GM12874 (cell line): ENCODE measurements around the gene UBE2H.

Source experiments
- TF ChIP-seq, protein P1 (sequence below): IDR thresholded peaks from 2 replicates; pipeline ENCODE4 v1.5.1; 2011; ENCODE audit warnings: low read depth, mild to moderate bottlenecking, control low read depth, low read length, moderate library complexity; ENCODE audit not compliant: insufficient read depth

Gene UBE2H

DNA sequence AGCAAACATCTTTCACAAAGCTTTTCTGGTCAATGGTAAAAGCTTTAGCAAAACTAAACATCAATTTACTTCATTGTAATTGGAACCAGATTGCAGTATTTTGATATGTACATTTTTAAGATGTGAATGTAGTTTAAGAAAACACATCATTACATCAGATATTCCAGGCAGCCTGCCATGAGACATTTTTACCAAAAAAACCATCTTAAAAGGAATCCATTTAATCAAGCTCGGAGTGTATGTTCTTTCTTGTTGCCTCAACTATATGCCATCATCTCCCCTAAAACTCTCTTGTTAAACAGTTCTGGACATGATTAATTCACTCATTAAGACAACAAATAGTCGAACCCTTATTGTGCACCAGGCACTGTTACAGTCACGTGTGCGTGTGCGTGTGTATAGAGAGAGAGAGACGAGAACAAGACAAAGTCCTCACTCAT is 97.5 kb downstream of the UBE2H start:
- TF ChIP-seq, protein P1, sequence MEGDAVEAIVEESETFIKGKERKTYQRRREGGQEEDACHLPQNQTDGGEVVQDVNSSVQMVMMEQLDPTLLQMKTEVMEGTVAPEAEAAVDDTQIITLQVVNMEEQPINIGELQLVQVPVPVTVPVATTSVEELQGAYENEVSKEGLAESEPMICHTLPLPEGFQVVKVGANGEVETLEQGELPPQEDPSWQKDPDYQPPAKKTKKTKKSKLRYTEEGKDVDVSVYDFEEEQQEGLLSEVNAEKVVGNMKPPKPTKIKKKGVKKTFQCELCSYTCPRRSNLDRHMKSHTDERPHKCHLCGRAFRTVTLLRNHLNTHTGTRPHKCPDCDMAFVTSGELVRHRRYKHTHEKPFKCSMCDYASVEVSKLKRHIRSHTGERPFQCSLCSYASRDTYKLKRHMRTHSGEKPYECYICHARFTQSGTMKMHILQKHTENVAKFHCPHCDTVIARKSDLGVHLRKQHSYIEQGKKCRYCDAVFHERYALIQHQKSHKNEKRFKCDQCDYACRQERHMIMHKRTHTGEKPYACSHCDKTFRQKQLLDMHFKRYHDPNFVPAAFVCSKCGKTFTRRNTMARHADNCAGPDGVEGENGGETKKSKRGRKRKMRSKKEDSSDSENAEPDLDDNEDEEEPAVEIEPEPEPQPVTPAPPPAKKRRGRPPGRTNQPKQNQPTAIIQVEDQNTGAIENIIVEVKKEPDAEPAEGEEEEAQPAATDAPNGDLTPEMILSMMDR = no peak

DNA sequence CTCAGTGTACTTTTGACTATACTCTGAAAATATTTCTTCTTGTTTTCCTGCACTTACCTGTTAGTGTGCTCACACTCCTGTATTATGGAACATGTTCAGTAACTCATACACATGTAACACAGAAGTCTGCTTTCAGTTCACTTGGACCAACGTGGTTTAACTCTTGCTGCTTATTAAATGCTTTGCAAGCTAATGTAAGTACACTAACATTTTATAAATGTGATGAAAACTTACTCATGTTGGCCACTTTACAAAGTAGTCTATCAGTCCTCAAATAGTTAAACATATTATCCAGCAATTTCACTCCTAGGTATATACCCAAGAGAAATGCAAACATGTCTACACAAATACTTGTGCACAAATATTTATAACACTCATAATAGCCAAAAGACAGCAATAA is 98.4 kb downstream of the UBE2H start:
- TF ChIP-seq, protein P1 = no peak

DNA sequence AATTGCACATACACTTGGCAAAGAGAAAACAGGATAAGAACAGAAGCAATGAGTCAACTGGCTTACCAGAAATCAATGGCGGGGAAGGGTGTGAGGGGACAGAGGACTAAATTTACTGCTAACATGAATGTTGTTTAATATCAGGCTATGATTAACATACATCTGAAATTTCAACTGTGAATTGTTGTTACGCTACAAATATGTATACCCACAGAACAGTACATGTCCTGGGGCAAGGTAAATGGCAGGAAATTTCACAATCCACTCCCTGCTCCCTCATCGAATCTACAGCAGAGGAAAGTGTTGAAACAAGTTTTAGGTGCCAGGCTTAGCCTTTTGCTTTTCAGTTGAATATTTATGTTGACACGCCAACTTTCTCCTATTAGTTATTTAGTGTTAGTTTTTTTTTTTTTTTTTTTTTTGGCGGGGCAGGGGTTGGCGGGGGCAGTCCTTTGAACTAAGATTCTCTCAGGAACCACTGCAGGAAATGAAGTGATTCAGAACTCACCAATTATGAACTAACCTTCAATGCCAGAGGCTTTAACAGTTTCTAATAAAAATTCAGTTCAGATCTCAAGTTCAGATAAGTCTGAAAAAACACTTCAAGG is 99.0 kb downstream of the UBE2H start:
- TF ChIP-seq, protein P1 = no peak

DNA sequence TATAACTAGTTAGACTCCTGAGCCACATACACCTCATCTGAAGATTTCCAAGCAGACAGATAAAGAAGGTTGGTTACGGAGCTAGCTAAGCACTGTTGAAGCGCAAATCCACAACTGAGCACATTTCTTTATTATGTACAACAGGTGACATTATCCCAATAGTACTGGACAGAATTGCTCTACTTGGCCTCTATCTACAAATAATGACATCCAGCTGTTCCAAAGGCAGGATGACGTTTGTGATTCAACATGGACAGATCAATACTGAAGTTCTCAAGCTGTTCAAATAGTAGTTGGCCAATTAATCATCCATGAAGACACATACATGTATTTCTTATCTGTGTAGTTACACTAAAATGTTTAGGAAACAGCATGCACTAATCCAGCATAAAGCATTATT is 101.0 kb downstream of the UBE2H start:
- TF ChIP-seq, protein P1 = no peak

DNA sequence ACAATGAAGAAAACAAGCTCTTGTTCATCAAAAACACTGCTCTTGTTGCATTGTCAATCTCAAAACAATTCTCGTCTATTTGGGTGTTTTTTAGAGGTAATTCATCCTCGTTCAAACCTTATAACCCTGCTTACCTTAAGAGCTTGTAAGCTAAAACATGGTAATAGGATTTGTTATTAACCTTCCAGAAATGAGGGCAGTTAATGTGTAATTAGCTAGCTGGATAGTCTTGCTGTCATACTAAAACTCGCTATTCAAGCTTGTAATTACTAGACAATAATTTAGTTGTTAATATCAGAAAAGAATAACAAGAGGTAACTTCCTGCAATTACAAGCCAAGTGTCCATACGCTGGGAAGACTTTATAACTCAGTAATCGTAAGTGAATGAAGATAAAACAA is 101.6 kb downstream of the UBE2H start:
- TF ChIP-seq, protein P1 = no peak

DNA sequence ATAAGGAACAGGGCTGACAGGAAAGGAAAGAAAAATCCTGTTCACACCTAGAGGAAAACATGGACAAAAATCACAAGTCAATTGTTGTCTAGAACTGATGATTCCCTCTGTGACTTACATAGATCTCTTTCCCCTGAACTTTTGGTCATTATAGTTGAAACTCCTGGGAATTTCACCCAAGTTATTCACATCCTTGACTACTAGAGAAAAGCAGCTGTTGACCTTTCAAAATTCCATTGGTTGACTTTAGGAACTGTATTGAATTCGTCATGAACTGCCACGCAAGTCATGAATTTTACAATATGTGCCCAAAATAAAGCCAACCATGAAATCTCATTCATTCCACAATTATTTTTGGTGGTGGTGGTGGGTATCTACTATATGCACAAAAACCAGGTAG is 104.3 kb downstream of the UBE2H start:
- TF ChIP-seq, protein P1 = no peak

DNA sequence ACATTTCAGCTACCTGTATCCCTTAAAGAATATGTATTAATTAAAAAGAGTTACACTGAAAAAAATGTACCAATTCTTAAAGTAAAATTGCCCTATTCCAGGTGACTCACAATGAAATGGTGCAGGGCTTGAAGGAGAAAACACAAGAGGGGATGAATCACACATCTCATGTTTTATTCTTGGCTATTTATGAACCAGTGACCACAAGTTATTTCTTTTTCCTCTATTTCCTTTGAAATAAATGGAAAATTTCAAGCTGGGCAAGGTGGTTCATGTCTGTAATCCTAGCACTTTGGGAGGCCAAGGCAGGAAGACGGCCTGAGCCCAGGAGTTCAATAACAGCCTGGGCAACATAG is 106.8 kb downstream of the UBE2H start:
- TF ChIP-seq, protein P1 = no peak
